Fibroblast of lung (primary cell): ENCODE data around the gene GPC5. TPM values are rescaled to one million over a fixed set of nuclear protein-coding genes. Genes with fewer than 3 reads are reported as not detected.
A peak's percentile ranks its signal among the peaks of the same experiment; 100 is the strongest.

Experiments used
- DNase-seq, 2 donors: peaks; one replicate each; pipeline versions ENCODE4 v3.0.0 to v3.0.0-alpha.2; 2010; ENCODE audit warnings: low read depth in 2 of 2
- H2AFZ ChIP-seq: 2 replicates; pipeline ENCODE4 v1.5.1; 2012; ENCODE audit warnings: low read length, control low read depth, inconsistent platforms
- H3K27ac ChIP-seq: 2 replicates; pipeline ENCODE4 v1.5.1; 2011; ENCODE audit warnings: low read length, control low read depth; ENCODE audit not compliant: insufficient read depth
- H3K27me3 ChIP-seq: 2 replicates; pipeline ENCODE4 v1.5.1; 2011; ENCODE audit warnings: mild to moderate bottlenecking, low read length; ENCODE audit not compliant: control insufficient read depth, insufficient read depth
- H3K36me3 ChIP-seq: 2 replicates; pipeline ENCODE4 v1.5.1; 2011; ENCODE audit warnings: low read length; ENCODE audit not compliant: control insufficient read depth, insufficient read depth
- H3K4me1 ChIP-seq: 2 replicates; pipeline ENCODE4 v1.5.1; 2011; ENCODE audit warnings: low read length; ENCODE audit not compliant: control insufficient read depth, insufficient read depth; ENCODE audit errors: extremely low read depth
- H3K4me2 ChIP-seq: 2 replicates; pipeline ENCODE4 v1.5.1; 2011; ENCODE audit warnings: low read length, control low read depth; ENCODE audit not compliant: insufficient read depth; ENCODE audit errors: extremely low read depth
- H3K4me3 ChIP-seq, 4 experiments: fragments of 200-600 bp in 1 of 4; sonication (generic) in 1 of 4; replicated peaks in 1 of 4; 2 replicates each; pipeline ENCODE4 v1.5.1; 2011 to 2016; ENCODE audit warnings: low read length in 4 of 4, low read depth in 3 of 4, mild to moderate bottlenecking in 3 of 4, control low read depth in 2 of 4, inconsistent platforms in 1 of 4, mixed read lengths in 1 of 4; ENCODE audit not compliant: insufficient read depth in 1 of 4; ENCODE audit errors: control extremely low read depth in 1 of 4
- H3K79me2 ChIP-seq: 2 replicates; pipeline ENCODE4 v1.5.1; 2012; ENCODE audit warnings: mild to moderate bottlenecking, low read length, inconsistent platforms; ENCODE audit not compliant: control insufficient read depth, insufficient read depth
- H3K9ac ChIP-seq: 2 replicates; pipeline ENCODE4 v1.5.1; 2011; ENCODE audit warnings: mild to moderate bottlenecking, low read length, control low read depth; ENCODE audit not compliant: insufficient read depth
- H3K9me3 ChIP-seq: 2 replicates; pipeline ENCODE4 v1.5.1; 2012; ENCODE audit warnings: low read depth, low read length; ENCODE audit not compliant: control insufficient read depth, insufficient read depth
- H4K20me1 ChIP-seq: 2 replicates; pipeline ENCODE4 v1.5.1; 2011; ENCODE audit warnings: low read length; ENCODE audit not compliant: control insufficient read depth, insufficient read depth; ENCODE audit errors: extremely low read depth
- EZH2 ChIP-seq: IDR thresholded peaks from 2 replicates; pipeline ENCODE4 v1.5.1; 2012; ENCODE audit warnings: low read length, control low read depth, mild to moderate bottlenecking; ENCODE audit errors: missing control alignments
- polyA plus RNA-seq, 2 donors: library from polyadenylated mRNA; depleted of rRNA in 1 of 2; stranded (reverse) in 1 of 2; unstranded in 1 of 2; fragments of >200 nt; gene quantifications; 2 replicates each; pipeline ENCODE4 v1.2.1, GENCODE V29; 2011 to 2012; ENCODE audit warnings: missing spikeins in 1 of 2
- total RNA-seq: library from RNA; depleted of rRNA; stranded (reverse); fragments of >200 nt; gene quantifications from 2 replicates; pipeline ENCODE4 v1.2.1, GENCODE V29; 2014
- TF ChIP-seq, protein P1 (sequence below), 2 donors: IDR thresholded peaks in 1 of 2; conservative IDR thresholded peaks in 1 of 2; 1 replicate in 1 of 2; 2 replicates in 1 of 2; pipeline ENCODE4 v1.5.1; 2011 to 2012; ENCODE audit warnings: low read length in 2 of 2, control low read depth in 1 of 2, inconsistent platforms in 1 of 2, low read depth in 1 of 2, mild to moderate bottlenecking in 1 of 2

GPC5 gene
- total and polyA plus RNA-seq, 2 donors (not counting 1 experiment from before 2014, with no cell fraction given) = 0.17 TPM; not detected in 1

DNA sequence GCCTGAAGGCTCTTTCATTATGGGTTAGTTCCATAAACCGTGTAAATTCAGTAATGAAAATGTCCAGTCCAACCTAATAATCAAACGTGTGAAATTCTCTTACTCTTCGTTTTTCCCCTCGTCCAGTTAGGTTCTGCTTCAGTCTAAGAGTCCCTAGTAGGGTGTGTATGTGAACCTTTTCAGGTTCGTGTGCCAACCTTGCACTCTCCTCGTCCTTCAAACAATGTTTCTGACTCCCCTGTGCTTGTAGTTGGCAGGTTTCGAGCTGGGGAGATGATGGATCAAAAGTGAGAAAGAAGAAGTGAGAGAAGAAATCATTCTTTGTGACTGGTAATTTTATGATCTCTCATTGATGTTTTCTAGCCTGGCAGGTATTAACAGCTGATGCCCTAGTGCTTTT lies 366.1 kb downstream of the GPC5 start:
- no peaks in the 10 kb centered on the region for H4K20me1 ChIP-seq
- no peaks in the 10 kb centered on the region for H3K4me1 ChIP-seq
- H3K9me3 ChIP-seq = no peaks in the 10 kb centered on the region
- no peaks in the 10 kb centered on the region for H3K36me3 ChIP-seq
- DNase-seq = no peak
- H3K4me2 ChIP-seq = no peak overlapping the region
- H3K79me2 ChIP-seq = no peaks in the 10 kb centered on the region
- H3K27ac ChIP-seq = no peak overlapping the region
- H2AFZ ChIP-seq = no peak overlapping the region
- no peaks in the 10 kb centered on the region for H3K27me3 ChIP-seq
- no peak overlapping the region for H3K9ac ChIP-seq
- no peak overlapping the region for H3K4me3 ChIP-seq
- TF ChIP-seq, protein P1, sequence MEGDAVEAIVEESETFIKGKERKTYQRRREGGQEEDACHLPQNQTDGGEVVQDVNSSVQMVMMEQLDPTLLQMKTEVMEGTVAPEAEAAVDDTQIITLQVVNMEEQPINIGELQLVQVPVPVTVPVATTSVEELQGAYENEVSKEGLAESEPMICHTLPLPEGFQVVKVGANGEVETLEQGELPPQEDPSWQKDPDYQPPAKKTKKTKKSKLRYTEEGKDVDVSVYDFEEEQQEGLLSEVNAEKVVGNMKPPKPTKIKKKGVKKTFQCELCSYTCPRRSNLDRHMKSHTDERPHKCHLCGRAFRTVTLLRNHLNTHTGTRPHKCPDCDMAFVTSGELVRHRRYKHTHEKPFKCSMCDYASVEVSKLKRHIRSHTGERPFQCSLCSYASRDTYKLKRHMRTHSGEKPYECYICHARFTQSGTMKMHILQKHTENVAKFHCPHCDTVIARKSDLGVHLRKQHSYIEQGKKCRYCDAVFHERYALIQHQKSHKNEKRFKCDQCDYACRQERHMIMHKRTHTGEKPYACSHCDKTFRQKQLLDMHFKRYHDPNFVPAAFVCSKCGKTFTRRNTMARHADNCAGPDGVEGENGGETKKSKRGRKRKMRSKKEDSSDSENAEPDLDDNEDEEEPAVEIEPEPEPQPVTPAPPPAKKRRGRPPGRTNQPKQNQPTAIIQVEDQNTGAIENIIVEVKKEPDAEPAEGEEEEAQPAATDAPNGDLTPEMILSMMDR (conservative IDR thresholded peaks at IDR 0.05 in 1 of 2, IDR thresholded peaks at IDR 0.05 in 1 of 2; ENCODE audit: low read depth in 1 of 2, low read length in 2 of 2) = no peak
- no peak for TF ChIP-seq EZH2

DNA sequence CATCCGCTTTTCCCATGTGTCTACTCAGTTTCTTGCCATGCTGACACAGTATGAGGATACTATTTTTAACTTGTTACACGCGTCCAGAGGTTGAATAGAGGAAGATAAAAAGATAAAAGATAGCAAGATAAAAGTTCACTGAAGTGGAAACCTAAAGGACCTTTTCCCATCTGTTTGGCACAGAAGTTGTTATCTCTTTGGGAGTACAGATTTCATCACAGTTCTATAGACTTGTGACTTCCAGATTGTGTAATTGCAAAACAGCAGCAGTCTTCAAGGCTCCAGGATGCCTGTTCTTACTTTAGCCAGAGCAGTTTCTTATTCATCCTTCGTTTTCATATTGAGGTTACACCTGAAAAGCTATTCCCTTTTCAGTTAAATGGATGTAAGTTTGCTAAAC lies 369.2 kb downstream of the GPC5 start:
- H3K9me3 ChIP-seq = no peaks in the 10 kb centered on the region
- H3K36me3 ChIP-seq = no peaks in the 10 kb centered on the region
- TF ChIP-seq, protein P1 (conservative IDR thresholded peaks at IDR 0.05 in 1 of 2, IDR thresholded peaks at IDR 0.05 in 1 of 2; ENCODE audit: low read depth in 1 of 2, low read length in 2 of 2) = no peak
- no peak for TF ChIP-seq EZH2
- H3K4me3 ChIP-seq = no peak overlapping the region
- H4K20me1 ChIP-seq = no peaks in the 10 kb centered on the region
- H2AFZ ChIP-seq = no peak overlapping the region
- no peak overlapping the region for H3K4me2 ChIP-seq
- H3K4me1 ChIP-seq = no peaks in the 10 kb centered on the region
- no peak overlapping the region for H3K27ac ChIP-seq
- peak in 1 of 2 donors; percentile 22 for DNase-seq
- no peaks in the 10 kb centered on the region for H3K27me3 ChIP-seq
- no peaks in the 10 kb centered on the region for H3K79me2 ChIP-seq
- H3K9ac ChIP-seq = no peak overlapping the region

DNA sequence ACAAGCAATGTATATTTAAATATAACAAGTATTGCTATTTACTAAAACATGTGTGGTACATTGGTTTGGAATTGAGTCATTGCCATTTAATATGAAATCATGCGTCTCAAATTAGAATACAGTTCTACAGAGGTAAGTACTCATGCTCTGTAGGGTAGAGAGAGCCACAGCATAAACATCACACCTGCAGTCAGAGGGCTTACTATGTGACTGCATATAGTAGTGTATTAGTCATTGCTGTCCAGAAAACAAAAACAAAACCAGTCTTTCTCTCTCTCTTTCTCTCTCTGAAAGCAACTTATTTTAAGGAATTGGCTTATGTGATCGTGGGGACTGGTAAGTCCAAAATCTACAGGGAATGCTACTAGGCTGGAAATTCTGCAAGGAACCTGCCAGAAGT lies 370.3 kb downstream of the GPC5 start:
- H3K27me3 ChIP-seq = no peaks in the 10 kb centered on the region
- H3K27ac ChIP-seq = no peak overlapping the region
- no peak overlapping the region for H3K9ac ChIP-seq
- H2AFZ ChIP-seq = no peak overlapping the region
- no peak for DNase-seq
- no peaks in the 10 kb centered on the region for H3K9me3 ChIP-seq
- no peaks in the 10 kb centered on the region for H3K79me2 ChIP-seq
- no peaks in the 10 kb centered on the region for H3K36me3 ChIP-seq
- no peak overlapping the region for H3K4me2 ChIP-seq
- H4K20me1 ChIP-seq = no peaks in the 10 kb centered on the region
- H3K4me3 ChIP-seq = no peak overlapping the region
- no peaks in the 10 kb centered on the region for H3K4me1 ChIP-seq
- no peak for TF ChIP-seq EZH2
- TF ChIP-seq, protein P1 (conservative IDR thresholded peaks at IDR 0.05 in 1 of 2, IDR thresholded peaks at IDR 0.05 in 1 of 2; ENCODE audit: low read depth in 1 of 2, low read length in 2 of 2) = no peak
